Adipose tissue (tissue), 3 donors: ENCODE measurements around the gene PRKAR1B. TPM values are rescaled to one million over a fixed set of nuclear protein-coding genes. Genes with fewer than 3 reads are reported as not detected.
"Not testable (repeated sequence)": the region's sequence is repeated elsewhere in the genome, so short reads cannot be mapped to it uniquely, and the experiment has no call there.

ENCODE experiments used
- H3K27ac ChIP-seq: one replicate; pipeline ENCODE4 v1.5.1; 2013; ENCODE audit warnings: low read depth, low read length
- WGBS, 3 donors: extraction: QIAGEN DNeasy Blood & Tissue Kit; methylation state at CpG; one replicate each; pipeline ENCODE4 v1.1.7; 2013; 5-methylcytosine and 5-hydroxymethylcytosine counted together
- polyA plus RNA-seq, 3 donors: library from polyadenylated mRNA; stranded (reverse); fragments of 200-250 nt; gene quantifications; one replicate each; pipeline ENCODE4 v1.2.3, GENCODE V29; 2013
- donor health status: healthy with polysubstance abuse.
- donor health status: Bipolar disorder and iron deficiency.
- donor health status: healthy.

The PRKAR1B gene
- polyA plus RNA-seq, 3 donors = 4.0 to 10.2 (median 10.1) TPM

- WGBS, 3 donors = 93 to 94% (median 94%) methylated on average over 33 to 35 of the region's 35 CpGs
- H3K27ac ChIP-seq = no peak overlapping the region
Observed at GRCh38 chr7:644381-645305, 82.4 kb downstream of the PRKAR1B start.

- 95 to 96% (median 96%) methylated on average over 11 of the region's 11 CpGs for WGBS, 3 donors
Observed at GRCh38 chr7:641966-642365, 85.1 kb downstream of the PRKAR1B start.

GRCh38 chr7:641269-641671 is 85.8 kb downstream of the PRKAR1B start:
- no peak overlapping the region for H3K27ac ChIP-seq
- WGBS, 3 donors = 74 to 91% (median 85%) methylated on average over 16 of the region's 16 CpGs

More at GRCh38 chr7:641966-642365, 85.1 kb downstream of the PRKAR1B start:
- no peak overlapping the region for H3K27ac ChIP-seq

- 92 to 94% (median 94%) methylated on average over 25 of the region's 25 CpGs for WGBS, 3 donors
- H3K27ac ChIP-seq = no peak overlapping the region
Observed at GRCh38 chr7:638256-639011, 88.6 kb downstream of the PRKAR1B start.

GRCh38 chr7:637826-638225 is 89.3 kb downstream of the PRKAR1B start:
- WGBS, 3 donors = 93 to 96% (median 95%) methylated on average over 12 of the region's 12 CpGs
- no peak overlapping the region for H3K27ac ChIP-seq

GRCh38 chr7:636396-636795 is 90.7 kb downstream of the PRKAR1B start:
- 83 to 90% (median 86%) methylated on average over 17 of the region's 17 CpGs for WGBS, 3 donors
- H3K27ac ChIP-seq = no peak overlapping the region

- WGBS, 3 donors = 94 to 97% (median 96%) methylated on average over 52 to 67 of the region's 81 CpGs
- not testable (repeated sequence) for H3K27ac ChIP-seq
Observed at GRCh38 chr7:635687-636382, 91.2 kb downstream of the PRKAR1B start.

GRCh38 chr7:635227-635626 is 91.9 kb downstream of the PRKAR1B start:
- H3K27ac ChIP-seq = no peak overlapping the region
- 76 to 88% (median 87%) methylated on average over 12 of the region's 12 CpGs for WGBS, 3 donors

GRCh38 chr7:633381-634018 is 93.6 kb downstream of the PRKAR1B start:
- H3K27ac ChIP-seq = no peak overlapping the region
- WGBS, 3 donors = 95 to 97% (median 96%) methylated on average over 12 of the region's 12 CpGs

GRCh38 chr7:632831-633210 is 94.3 kb downstream of the PRKAR1B start:
- WGBS, 3 donors = 91 to 96% (median 95%) methylated on average over 23 of the region's 23 CpGs
- H3K27ac ChIP-seq = no peak overlapping the region

GRCh38 chr7:631964-632830 is 94.9 kb downstream of the PRKAR1B start:
- 91 to 96% (median 94%) methylated on average over 39 of the region's 39 CpGs for WGBS, 3 donors
- no peak overlapping the region for H3K27ac ChIP-seq

GRCh38 chr7:631291-631711 is 95.8 kb downstream of the PRKAR1B start:
- WGBS, 3 donors = 90 to 95% (median 94%) methylated on average over 17 of the region's 17 CpGs
- no peak overlapping the region for H3K27ac ChIP-seq

- WGBS, 3 donors = 73 to 83% (median 78%) methylated on average over 5 of the region's 5 CpGs
- H3K27ac ChIP-seq = no peak overlapping the region
Observed at GRCh38 chr7:630539-630938, 96.5 kb downstream of the PRKAR1B start.

- WGBS, 3 donors = 93 to 96% (median 95%) methylated on average over 12 of the region's 12 CpGs
- no peak overlapping the region for H3K27ac ChIP-seq
Observed at GRCh38 chr7:630111-630511, 97.0 kb downstream of the PRKAR1B start.

GRCh38 chr7:628826-629225 is 98.3 kb downstream of the PRKAR1B start:
- 92 to 98% (median 96%) methylated on average over 19 of the region's 19 CpGs for WGBS, 3 donors
- no peak overlapping the region for H3K27ac ChIP-seq

GRCh38 chr7:628402-628763 is 98.7 kb downstream of the PRKAR1B start:
- 81 to 89% (median 86%) methylated on average over 13 of the region's 13 CpGs for WGBS, 3 donors
- H3K27ac ChIP-seq = no peak overlapping the region

- no peak overlapping the region for H3K27ac ChIP-seq
- WGBS, 3 donors = 94 to 96% (median 95%) methylated on average over 35 of the region's 35 CpGs
Observed at GRCh38 chr7:627661-628401, 99.2 kb downstream of the PRKAR1B start.
